Transverse colon (tissue), 4 donors: ENCODE data around the gene CD3G.

Experiments
- POLR2A ChIP-seq: fragments of 450-650 bp; IDR thresholded peaks from one replicate; pipeline ENCODE4 v1.6.1; 2016; ENCODE audit warnings: antibody characterized with exemption, mild to moderate bottlenecking, moderate library complexity
- POLR2AphosphoS5 ChIP-seq, 3 donors: sonication (generic); formaldehyde crosslinking; IDR thresholded peaks; one replicate each; pipeline ENCODE4 v1.6.1; 2016; ENCODE audit warnings: antibody characterized with exemption in 3 of 3
- TF ChIP-seq, protein P1 (sequence below), 5 experiments: fragments of 200-600 bp in 3 of 5; fragments of 450-650 bp in 2 of 5; sonication (generic) in 3 of 5; IDR thresholded peaks; 1 replicate in 2 of 5; 2 replicates in 3 of 5; pipeline ENCODE4 v1.5.1; 2016 to 2017; ENCODE audit warnings: antibody characterized with exemption in 5 of 5, inconsistent platforms in 3 of 5, mild to moderate bottlenecking in 2 of 5, moderate library complexity in 1 of 5

DNA sequence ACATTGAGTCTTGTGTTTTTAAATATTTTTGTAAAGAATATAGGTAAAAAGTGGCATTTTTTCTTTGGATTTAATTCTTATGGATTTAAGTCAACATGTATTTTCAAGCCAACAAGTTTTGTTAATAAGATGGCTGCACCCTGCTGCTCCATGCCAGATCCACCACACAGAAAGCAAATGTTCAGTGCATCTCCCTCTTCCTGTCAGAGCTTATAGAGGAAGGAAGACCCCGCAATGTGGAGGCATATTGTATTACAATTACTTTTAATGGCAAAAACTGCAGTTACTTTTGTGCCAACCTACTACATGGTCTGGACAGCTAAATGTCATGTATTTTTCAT is 39.9 kb upstream of the CD3G start:
- TF ChIP-seq POLR2AphosphoS5 (IDR thresholded peaks at IDR 0.05) = no peak
- TF ChIP-seq POLR2A = no peak
- TF ChIP-seq, protein P1, sequence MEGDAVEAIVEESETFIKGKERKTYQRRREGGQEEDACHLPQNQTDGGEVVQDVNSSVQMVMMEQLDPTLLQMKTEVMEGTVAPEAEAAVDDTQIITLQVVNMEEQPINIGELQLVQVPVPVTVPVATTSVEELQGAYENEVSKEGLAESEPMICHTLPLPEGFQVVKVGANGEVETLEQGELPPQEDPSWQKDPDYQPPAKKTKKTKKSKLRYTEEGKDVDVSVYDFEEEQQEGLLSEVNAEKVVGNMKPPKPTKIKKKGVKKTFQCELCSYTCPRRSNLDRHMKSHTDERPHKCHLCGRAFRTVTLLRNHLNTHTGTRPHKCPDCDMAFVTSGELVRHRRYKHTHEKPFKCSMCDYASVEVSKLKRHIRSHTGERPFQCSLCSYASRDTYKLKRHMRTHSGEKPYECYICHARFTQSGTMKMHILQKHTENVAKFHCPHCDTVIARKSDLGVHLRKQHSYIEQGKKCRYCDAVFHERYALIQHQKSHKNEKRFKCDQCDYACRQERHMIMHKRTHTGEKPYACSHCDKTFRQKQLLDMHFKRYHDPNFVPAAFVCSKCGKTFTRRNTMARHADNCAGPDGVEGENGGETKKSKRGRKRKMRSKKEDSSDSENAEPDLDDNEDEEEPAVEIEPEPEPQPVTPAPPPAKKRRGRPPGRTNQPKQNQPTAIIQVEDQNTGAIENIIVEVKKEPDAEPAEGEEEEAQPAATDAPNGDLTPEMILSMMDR (IDR thresholded peaks at IDR 0.05) = no peak
